Measurements from ENCODE around the gene TBL1XR1.

Gene TBL1XR1

DNA sequence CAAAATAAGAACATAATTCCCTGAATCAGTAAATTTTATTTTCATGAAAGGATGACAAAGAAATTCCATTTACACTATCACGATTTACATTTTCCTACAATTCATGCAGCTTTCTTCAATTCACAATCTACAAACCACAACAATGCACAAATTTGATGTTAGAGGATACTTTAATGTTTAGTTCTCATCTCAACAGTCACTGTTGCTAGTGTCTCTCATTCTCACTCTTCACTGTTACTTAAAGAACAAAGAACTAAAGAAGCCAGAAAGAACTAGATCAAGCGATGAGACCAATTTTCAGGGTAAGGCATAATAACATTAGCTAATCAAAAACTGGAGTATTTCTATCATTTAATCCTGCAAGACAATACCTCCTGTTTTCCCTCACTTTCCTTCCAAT is 73.5 kb downstream of the TBL1XR1 start:
- TF ChIP-seq GATA3 (IDR thresholded peaks at IDR 0.05; ENCODE audit: low read depth, low read length) (no peak), GATA2 (IDR thresholded peaks at IDR 0.05; ENCODE audit: low read depth, low read length) (no peak)

DNA sequence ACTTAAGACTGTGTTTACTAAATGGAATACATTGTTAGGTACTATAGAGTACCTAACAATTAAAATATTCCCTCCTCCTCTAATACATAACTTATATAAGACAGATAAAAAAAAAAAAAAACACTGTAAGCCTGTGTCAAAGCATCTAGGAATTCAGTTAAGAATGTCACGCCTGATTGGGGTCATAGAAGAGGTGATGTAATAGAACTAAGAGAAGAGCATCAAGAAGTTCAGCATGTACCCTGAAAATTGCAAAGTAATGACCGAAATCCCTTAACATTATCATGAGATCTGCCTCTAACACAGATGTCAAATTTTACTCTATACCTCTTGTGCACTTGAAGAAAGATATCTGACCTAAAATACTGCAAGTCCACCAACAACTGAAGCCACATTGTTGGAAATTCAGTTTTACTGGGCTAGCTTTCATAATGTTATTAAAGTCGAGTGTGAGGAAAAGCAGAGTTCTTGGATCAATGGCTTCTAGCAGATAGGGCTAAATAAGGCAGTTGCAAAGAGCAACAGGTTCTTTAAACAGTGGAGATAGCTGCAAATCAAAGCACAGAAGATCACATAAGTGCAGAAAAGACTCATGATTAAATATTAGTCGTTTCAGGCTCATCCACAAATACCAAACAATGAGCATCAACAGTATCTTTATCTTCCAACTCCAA is 75.0 kb downstream of the TBL1XR1 start:
- TF ChIP-seq GATA2 (IDR thresholded peaks at IDR 0.05; ENCODE audit: low read depth, low read length) (no peak), GATA3 (IDR thresholded peaks at IDR 0.05; ENCODE audit: low read depth, low read length) (no peak)

DNA sequence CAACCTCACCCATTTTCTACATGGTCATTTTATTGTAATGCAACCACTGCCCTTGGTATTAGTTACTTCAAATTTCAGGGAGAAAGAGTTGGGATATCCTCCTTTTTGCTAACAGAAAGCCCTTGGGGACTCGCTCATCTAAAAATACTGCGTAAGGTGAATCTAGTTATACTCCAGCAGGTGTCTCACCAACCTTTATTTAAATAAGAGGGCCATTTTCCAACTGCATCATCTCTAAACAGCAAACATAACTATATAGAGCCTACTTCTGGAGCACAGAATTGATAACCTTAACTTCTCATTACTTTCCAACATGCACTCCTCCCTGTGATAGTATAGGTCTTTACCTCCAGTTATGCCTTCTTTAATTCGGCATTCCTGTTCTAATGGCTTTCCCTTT is 77.5 kb downstream of the TBL1XR1 start:
- TF ChIP-seq GATA3 (IDR thresholded peaks at IDR 0.05; ENCODE audit: low read depth, low read length) = no peak
- TF ChIP-seq GATA2 (IDR thresholded peaks at IDR 0.05; ENCODE audit: low read depth, low read length) = no peak

DNA sequence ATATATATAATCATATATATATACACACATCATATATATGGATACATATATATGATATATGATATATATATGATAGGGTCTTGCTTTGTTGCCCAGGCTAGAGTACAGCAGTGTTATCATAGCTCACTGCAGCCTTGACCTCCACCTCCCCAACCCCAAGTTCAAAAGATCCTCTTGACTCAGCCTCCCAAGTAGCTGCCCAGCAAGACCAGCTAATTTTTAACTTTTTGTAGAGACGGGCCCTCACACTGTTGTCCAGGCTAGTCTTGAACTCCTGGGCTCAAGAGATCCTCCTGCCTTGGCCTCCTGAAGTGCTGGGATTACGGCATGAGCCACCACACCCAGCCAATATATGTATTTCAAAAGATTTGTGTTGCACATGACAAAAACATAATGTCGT is 83.0 kb downstream of the TBL1XR1 start:
- no peak for TF ChIP-seq GATA2 (IDR thresholded peaks at IDR 0.05; ENCODE audit: low read depth, low read length)
- TF ChIP-seq GATA3 (IDR thresholded peaks at IDR 0.05; ENCODE audit: low read depth, low read length) = no peak

DNA sequence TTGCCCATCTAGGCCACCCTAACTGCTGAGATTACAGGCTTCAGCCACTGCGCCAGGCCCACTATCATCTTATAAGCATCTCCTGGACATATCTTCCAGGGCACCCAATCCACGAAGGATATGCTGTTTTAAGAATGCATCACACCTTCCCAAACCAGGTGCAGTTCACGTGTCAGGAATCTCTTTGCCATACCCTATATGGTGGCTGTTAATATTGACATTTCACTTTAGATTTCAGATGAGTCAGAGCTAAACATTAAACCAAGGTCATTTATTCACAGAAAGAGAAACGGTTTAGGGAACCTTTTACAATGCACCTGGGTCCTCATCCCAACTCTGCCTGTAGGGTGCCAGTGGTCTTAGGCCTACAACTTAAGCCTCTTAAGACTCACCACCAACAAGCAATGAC is 85.7 kb downstream of the TBL1XR1 start:
- no peak for TF ChIP-seq GATA2 (IDR thresholded peaks at IDR 0.05; ENCODE audit: low read depth, low read length)

DNA sequence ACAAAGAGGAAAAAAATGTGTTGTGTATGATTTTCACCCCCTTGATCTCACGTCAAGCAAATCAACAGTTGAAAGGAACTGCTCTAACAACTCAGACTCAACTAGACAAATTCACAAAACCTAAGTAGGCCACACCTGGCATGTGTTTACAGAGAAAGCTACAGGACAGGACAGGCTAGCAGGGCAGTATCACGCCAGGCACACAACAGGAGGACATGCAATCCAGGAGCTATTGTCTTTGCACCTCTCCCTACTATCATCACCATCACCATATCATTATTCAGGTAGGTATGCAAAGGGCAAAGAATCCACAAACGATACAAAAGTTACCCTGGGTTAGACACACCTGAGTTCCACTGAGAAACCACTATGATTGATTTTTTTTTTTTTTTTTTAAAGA is 86.4 kb downstream of the TBL1XR1 start:
- no peak for TF ChIP-seq GATA2 (IDR thresholded peaks at IDR 0.05; ENCODE audit: low read depth, low read length)

DNA sequence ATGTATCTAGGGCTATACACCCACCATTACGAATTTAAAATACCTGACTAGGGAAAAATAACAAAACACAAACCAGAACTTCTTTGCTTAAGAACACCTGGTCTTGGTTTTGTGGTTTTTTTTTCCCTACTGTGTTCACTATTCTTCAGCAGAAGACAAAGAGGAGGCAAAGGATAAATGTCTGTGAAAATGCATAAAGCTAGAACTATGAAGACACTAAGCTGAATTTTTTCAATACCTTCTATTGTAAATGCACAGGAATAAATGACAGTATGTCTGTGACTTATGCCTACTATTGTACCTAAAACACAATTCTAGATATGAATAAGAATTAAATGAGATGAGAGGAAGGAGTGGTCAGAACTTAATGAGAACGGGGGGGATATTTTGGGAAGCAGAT is 86.9 kb downstream of the TBL1XR1 start:
- no peak for TF ChIP-seq GATA2 (IDR thresholded peaks at IDR 0.05; ENCODE audit: low read depth, low read length)
- TF ChIP-seq GATA3 (IDR thresholded peaks at IDR 0.05; ENCODE audit: low read depth, low read length) = no peak

DNA sequence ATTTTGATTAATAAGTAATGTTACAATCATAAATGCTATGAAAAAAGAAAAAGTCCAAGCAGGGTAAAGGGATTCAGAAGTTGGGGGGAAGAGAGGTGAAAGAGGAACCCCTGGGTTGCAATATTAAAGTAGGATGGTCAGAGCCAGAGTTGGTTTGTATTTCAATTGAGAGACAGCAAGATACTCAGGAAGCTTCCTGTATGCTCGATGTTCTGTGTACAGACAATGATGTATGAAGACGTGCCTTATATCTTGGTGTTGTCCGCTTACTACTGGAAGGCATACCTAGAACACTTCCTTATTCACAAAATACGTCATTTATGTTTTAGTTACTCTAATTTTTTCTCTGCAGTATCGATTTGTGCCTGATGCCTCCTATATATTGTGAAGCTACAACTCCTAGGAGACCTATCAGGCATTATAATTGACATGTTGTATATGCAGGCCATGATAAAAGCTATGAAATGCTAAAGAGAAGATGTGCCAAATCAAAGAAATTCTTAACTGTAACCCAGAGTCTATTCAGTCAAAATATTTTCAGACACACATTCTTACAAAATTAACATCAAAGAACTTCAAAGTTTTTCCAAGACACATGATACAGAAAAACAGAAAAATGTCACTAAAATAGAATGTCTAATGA is 87.5 kb downstream of the TBL1XR1 start:
- TF ChIP-seq GATA2 (IDR thresholded peaks at IDR 0.05; ENCODE audit: low read depth, low read length) (no peak), GATA3 (IDR thresholded peaks at IDR 0.05; ENCODE audit: low read depth, low read length) (no peak)

DNA sequence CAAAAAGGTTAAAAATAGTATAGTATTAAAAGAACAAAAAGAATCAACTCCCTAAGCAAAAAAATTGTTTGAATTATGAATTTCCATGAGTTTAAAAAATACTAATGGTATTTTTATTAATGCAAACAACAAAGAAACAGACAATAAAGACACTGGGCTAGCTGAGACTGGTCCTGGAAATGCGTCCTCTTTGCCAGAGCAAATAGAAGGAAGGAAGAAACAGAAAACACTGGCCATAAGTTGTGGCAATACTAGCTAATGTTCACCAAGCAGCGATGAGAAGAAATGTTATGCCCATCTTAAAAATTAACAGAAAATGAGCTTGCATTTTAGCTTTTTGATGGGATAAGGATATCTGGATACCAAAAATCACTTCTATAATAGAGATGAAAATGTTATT is 88.6 kb downstream of the TBL1XR1 start:
- TF ChIP-seq GATA3 (IDR thresholded peaks at IDR 0.05; ENCODE audit: low read depth, low read length) (no peak), GATA2 (IDR thresholded peaks at IDR 0.05; ENCODE audit: low read depth, low read length) (no peak)

DNA sequence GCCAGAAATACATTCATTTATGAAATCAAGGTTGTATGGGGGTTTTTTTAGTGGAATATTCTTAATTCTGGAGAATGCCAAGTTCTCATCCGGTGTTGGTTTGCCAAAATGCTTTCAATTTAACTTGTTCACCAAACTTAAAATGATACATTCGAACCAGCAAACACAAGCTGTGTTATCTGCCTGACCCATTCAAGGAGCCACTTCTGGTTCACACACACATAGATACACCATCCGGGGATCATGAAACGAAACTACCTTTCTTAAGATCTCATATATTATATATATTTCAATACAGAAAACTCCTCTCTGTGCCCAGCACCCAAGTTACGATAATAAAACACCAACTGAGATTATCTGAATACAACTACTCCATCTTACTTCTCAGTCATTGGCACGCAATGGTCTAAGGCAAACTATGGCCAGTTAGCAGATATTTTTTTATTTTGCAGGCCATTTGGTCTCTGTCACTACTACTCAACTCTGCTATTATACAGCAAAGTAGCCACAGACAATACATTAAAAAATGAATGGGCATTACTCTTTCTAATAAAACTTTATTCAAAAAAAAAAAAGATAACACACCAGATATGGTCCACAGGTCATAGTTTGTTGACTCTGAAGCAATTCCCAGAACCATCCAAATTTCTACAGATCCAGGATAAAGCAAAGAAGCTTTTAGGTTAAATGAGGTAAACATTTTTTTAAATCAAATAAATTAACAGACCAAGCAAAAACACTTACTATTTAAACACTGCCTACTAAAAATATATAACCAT is 89.6 kb downstream of the TBL1XR1 start:
- TF ChIP-seq GATA3 (IDR thresholded peaks at IDR 0.05; ENCODE audit: low read depth, low read length) (no peak), GATA2 (IDR thresholded peaks at IDR 0.05; ENCODE audit: low read depth, low read length) (no peak)

DNA sequence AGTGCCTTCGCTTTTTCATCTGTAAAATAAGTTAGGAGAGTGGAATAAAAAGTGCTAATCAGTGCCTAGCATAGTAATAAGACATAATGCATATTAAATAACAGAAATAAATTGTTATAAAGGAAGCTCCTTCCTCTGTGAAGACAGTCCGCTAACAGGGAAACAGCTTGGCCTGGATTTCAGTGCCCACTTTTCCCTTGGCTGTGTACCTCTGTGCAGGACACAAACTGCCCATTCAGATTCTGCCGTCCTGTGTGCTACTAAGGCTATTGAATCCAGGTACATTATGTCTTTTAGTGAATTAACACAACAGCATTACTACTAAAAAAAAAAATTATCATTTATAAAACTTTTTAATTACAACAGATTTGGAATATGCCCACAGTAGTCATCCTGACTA is 90.7 kb downstream of the TBL1XR1 start:
- TF ChIP-seq GATA2 (IDR thresholded peaks at IDR 0.05; ENCODE audit: low read depth, low read length) = no peak
- TF ChIP-seq GATA3 (IDR thresholded peaks at IDR 0.05; ENCODE audit: low read depth, low read length) = no peak

DNA sequence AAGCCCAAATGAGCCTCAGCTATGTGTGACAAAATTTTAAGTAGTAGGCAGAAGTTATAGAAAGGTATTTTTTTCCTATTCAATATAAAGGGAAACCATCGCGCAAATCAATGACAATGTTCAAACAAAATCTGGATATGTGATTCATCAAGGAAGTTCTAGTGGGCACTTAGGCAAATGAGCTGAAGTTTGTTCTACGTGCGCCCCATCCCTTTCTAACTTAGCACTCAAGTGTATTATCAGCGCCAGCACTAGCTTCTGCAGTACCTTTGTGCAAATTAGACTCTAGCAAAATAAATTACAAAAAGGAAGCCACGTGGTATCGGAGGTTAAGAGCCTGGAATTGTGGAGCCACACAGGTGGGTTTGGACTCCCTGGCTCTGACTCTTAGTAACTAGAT is 91.1 kb downstream of the TBL1XR1 start:
- TF ChIP-seq GATA2 (IDR thresholded peaks at IDR 0.05; ENCODE audit: low read depth, low read length) (no peak), GATA3 (IDR thresholded peaks at IDR 0.05; ENCODE audit: low read depth, low read length) (no peak)

DNA sequence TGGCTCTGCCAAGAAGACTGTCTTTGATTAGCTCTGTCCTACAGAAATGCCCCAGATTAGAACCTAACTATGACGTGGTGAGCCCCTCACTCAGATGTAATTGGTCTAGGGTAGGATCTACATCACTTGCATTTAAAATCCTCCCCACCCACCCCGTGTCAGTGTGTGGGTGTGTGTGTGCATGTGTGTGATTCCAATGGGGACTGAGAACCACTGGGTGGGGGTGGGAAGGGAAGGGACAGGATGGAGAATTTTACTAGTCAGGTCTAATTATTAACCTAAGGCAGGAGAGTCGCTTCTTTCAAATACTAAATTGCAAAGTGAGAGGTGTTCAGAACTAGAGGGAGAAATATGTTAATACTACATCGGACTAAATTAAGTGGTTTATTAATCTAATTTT is 91.7 kb downstream of the TBL1XR1 start:
- no peak for TF ChIP-seq GATA3 (IDR thresholded peaks at IDR 0.05; ENCODE audit: low read depth, low read length)
- no peak for TF ChIP-seq GATA2 (IDR thresholded peaks at IDR 0.05; ENCODE audit: low read depth, low read length)

DNA sequence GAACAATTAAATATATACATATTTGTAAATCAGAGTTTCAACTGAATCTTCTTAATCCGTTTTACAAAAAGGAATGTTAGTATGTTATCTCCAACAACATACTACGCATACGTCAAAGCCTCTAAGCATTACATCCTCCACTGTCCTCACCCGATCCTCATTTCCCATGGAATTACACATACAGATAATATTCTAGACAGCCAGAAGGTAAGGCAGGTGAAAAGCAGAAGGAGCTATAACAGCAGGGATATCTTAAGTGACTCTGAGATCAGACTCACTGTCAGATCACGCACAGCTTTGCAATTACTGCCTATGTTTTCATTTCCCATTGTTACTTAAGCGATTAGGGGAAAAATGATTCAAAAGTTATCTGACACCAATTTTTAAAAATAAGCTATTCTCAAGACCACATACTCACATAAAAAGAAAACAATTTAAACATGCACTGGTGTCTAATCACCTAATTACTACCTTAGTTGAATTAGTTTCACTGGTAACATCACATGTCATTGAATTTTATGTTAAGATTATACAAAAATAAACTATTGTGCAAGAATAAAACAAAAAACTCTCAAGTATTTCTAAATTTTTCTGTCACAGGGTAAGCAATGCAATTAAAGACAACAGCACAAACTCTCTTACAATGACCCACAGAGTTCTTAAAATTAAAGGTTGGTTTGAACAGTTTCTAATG is 92.8 kb downstream of the TBL1XR1 start:
- TF ChIP-seq GATA3 (IDR thresholded peaks at IDR 0.05; ENCODE audit: low read depth, low read length) (no peak), GATA2 (IDR thresholded peaks at IDR 0.05; ENCODE audit: low read depth, low read length) (no peak)

All from SH-SY5Y (cell line).